Lower lobe of right lung (tissue), 2 donors: ENCODE data around the gene SYCE1L. TPM values are rescaled to one million over a fixed set of nuclear protein-coding genes. Genes with fewer than 3 reads are reported as not detected.
A peak's percentile ranks its signal among the peaks of the same experiment; 100 is the strongest.

Experiments
- ATAC-seq, 2 donors: fragments of 200-7000 bp; cut with Tn5 transposase; one replicate each; pipeline ENCODE4 v1.9.1; 2020 to 2022; ENCODE audit warnings: mild to moderate bottlenecking in 2 of 2, moderate library complexity in 2 of 2
- DNase-seq: peaks from one replicate; pipeline ENCODE4 v3.0.0-alpha.2; 2020
- H3K27ac ChIP-seq: fragments of 200-600 bp; one replicate; pipeline ENCODE4 v1.8.0; 2022
- H3K27me3 ChIP-seq: fragments of 200-600 bp; one replicate; pipeline ENCODE4 v1.8.0; 2022; ENCODE audit warnings: low read depth
- H3K36me3 ChIP-seq: fragments of 200-600 bp; one replicate; pipeline ENCODE4 v1.8.0; 2022; ENCODE audit warnings: mild to moderate bottlenecking
- H3K4me1 ChIP-seq: fragments of 200-600 bp; one replicate; pipeline ENCODE4 v1.8.0; 2022
- H3K4me3 ChIP-seq: fragments of 200-600 bp; one replicate; pipeline ENCODE4 v1.8.0; 2022; ENCODE audit warnings: mild to moderate bottlenecking
- H3K9me3 ChIP-seq: fragments of 200-600 bp; one replicate; pipeline ENCODE4 v1.8.0; 2022
- intact Hi-C: fragments of 100-400 bp; cut with DNase I; formaldehyde crosslinking; loops from one replicate; pipeline ENCODE4 v1.11.0; 2022
- total RNA-seq: library from RNA; stranded (reverse); fragmentation: NEBNext Ultra II Directional; extraction: Animal tissue kit (Norgen Biotek cat#: 25700); gene quantifications from one replicate; pipeline ENCODE4 v1.2.1, GENCODE V29; 2021
- TF ChIP-seq, protein P1 (sequence below): fragments of 200-600 bp; IDR thresholded peaks from one replicate; pipeline ENCODE4 v1.8.0; 2022; ENCODE audit warnings: antibody characterized with exemption, mild to moderate bottlenecking
- donor health status: DM: no; HTN: yes; CAD: no; lungs with severe emphysema.

Gene SYCE1L
- total RNA-seq, 1 donor from 2014 or later = 2.6 TPM

DNA sequence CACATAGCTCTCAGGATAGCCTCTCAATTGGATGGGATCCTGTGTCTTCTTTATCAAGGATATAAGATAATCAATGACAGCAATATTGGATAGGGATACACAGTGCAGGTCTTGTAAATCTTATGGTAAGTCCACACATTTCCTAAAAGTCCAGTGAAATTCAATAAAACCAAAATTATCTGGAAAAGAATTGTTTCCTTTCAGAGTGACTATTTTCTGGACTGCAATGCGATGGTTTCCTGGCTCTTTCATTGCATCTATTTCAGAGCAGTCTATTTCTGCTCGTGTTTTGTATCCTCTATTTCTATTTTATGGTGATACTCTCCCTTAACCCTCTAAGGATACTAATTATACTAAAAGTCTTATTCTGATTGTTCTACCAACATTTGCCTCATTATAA, 32.5 kb upstream of the SYCE1L start:
- ATAC-seq (no peak), DNase-seq (no peak)
- Histone ChIP-seq H3K27ac (no peak overlapping the region), H3K9me3 (no peaks in the 10 kb centered on the region), H3K4me3 (no peak overlapping the region), H3K27me3 (peaks cover 11% of the 10 kb centered on the region), H3K36me3 (no peaks in the 10 kb centered on the region), H3K4me1 (no peaks in the 10 kb centered on the region)
- intact Hi-C loops = no loop called here
- TF ChIP-seq, protein P1, sequence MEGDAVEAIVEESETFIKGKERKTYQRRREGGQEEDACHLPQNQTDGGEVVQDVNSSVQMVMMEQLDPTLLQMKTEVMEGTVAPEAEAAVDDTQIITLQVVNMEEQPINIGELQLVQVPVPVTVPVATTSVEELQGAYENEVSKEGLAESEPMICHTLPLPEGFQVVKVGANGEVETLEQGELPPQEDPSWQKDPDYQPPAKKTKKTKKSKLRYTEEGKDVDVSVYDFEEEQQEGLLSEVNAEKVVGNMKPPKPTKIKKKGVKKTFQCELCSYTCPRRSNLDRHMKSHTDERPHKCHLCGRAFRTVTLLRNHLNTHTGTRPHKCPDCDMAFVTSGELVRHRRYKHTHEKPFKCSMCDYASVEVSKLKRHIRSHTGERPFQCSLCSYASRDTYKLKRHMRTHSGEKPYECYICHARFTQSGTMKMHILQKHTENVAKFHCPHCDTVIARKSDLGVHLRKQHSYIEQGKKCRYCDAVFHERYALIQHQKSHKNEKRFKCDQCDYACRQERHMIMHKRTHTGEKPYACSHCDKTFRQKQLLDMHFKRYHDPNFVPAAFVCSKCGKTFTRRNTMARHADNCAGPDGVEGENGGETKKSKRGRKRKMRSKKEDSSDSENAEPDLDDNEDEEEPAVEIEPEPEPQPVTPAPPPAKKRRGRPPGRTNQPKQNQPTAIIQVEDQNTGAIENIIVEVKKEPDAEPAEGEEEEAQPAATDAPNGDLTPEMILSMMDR = no peak

DNA sequence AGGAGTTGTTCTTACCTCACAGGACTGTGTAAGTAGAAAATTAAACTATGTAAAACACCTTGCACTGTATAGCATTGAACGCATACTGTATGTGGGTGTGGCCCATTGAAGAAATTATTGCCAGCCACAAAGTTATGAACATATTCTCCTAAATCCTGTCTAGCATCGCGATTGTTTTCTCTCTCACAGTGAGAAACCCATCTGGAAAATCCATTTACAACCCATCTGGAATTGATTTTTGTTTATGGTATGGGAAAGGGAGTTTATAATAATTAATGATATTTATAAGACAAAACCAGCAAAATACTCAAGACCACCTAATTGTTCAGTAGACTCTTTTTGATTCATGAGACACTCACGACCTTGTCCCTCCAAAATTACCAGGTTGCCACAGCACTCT, 30.3 kb upstream of the SYCE1L start:
- intact Hi-C loops = no loop called here
- DNase-seq = no peak

DNA sequence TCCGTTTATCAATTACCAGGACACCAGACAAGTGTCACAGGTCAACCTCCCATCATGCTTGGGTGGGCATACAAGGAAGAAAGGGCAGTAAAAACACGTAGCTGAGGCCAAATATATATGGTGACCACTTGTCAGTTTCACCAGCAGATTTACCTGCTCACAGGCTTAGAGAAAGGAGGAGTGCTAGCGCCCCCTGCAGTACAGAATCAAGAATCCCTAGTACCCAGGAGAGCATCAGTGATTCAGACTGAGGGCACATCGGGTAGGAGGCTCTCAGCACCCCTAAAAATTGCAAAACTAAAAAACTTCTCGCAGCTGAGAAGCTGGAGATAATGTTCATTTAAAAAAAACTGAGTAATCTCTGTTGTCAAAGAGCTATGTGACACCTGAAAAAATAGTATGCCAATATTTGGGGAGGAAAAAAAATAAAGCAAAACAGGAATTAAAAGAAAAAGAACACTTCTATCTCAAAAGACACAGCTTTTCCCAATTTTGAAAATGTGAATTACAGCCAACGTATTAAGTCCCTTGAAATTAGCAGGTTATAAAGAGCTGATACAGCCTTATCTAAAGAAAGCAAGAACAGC, 29.5 kb upstream of the SYCE1L start:
- ATAC-seq (peak; percentile 66 to 67), DNase-seq (no peak)
- intact Hi-C loops = loop anchor here (10.0 kb wide), 1 partner anchor 1375 kb away; no protein-coding TSS in a partner anchor
- Histone ChIP-seq H3K36me3 (no peaks in the 10 kb centered on the region), H3K9me3 (no peaks in the 10 kb centered on the region), H3K4me3 (no peak overlapping the region), H3K27ac (no peak overlapping the region), H3K4me1 (no peaks in the 10 kb centered on the region), H3K27me3 (peaks cover 11% of the 10 kb centered on the region)
- TF ChIP-seq, protein P1 = peak; percentile 67

More for the DNA sequence above, 30.3 kb upstream of the SYCE1L start:
- Histone ChIP-seq H3K36me3 (no peaks in the 10 kb centered on the region), H3K4me1 (no peaks in the 10 kb centered on the region), H3K9me3 (no peaks in the 10 kb centered on the region), H3K27ac (no peak overlapping the region), H3K4me3 (no peak overlapping the region), H3K27me3 (peaks cover 11% of the 10 kb centered on the region)
- TF ChIP-seq, protein P1 = no peak
- no peak for ATAC-seq

DNA sequence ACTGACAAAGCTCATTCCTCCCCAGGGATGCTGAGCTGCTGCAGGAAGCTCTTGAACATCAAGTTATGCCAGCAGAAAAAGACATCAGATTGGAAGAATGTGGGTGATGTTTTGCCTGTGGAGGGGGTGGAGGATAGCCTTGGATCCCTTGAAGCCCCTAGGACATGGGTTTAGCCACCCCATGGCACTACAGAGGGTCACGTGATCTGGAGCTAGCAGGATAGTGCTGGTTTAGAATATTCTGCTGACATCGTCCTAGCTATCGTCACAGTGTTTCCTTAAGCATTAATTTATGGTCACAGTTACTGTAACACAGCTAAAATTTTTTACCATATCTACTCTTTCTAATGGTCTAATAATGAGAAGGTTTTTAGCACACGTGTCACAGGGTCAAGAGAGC, 28.4 kb upstream of the SYCE1L start:
- intact Hi-C loops = loop anchor here (10.0 kb wide), 1 partner anchor 1376 kb away; no protein-coding TSS in a partner anchor
- Histone ChIP-seq H3K27ac (no peak overlapping the region), H3K9me3 (no peaks in the 10 kb centered on the region), H3K36me3 (no peaks in the 10 kb centered on the region), H3K27me3 (peaks cover 11% of the 10 kb centered on the region), H3K4me3 (no peak overlapping the region), H3K4me1 (no peaks in the 10 kb centered on the region)
- TF ChIP-seq, protein P1 = no peak
- DNase-seq (no peak), ATAC-seq (no peak)

DNA sequence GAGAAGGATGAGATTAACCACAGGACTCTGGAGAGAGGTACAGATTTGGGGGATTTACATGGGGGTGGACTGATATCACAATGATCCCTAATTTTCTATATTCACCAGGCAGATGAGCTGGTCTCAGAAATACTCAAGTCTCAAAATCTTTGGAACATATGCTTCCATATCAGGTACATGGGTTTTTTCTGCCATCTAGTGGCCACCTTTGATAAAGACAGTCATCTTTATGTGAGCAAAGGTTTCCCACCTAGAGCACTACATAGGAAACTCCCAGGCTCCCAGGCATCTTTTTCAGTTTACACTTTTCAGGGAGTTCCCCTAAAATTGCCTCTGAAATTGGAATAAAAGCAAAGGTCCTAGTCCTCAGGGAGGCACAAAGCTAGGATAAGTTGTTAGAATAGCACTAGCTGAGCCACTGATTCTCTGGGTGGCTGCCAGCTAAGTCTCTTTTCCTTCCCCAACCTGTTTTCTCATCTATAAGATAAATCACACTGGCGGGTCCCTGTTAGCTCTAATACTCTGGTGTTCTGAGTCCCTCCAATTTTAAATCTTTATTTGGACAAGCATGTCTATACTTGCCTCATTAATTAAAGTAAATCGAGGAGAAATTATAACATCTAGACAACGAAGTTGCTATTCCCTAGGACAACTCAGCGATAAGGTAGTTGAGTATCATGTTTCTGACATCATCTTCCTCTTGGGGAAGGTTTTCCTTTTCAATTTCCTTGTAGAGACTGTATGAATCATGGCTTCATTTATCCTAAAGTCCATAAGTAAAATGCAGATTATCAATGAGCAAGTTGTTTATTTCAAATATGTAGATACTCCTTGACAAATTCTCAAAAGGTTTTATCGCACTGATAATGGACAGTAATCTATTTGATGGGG, 27.2 kb upstream of the SYCE1L start:
- Histone ChIP-seq H3K27me3 (peaks cover 11% of the 10 kb centered on the region), H3K4me1 (no peaks in the 10 kb centered on the region), H3K9me3 (no peaks in the 10 kb centered on the region), H3K27ac (no peak overlapping the region), H3K4me3 (no peak overlapping the region), H3K36me3 (no peaks in the 10 kb centered on the region)
- no peak for DNase-seq
- intact Hi-C loops = loop anchor here (10.0 kb wide), 1 partner anchor 1377 kb away; no protein-coding TSS in a partner anchor
- TF ChIP-seq, protein P1 = peak; percentile 69
- peak; percentile 78 to 85 for ATAC-seq
